ENCODE results near the gene JCAD. TPM values are rescaled to one million over a fixed set of nuclear protein-coding genes. Genes with fewer than 3 reads are reported as not detected.

Gene JCAD
- total and polyA plus RNA-seq, 12 donors = 10.5 to 53.5 (median 22.2) TPM

GRCh38 chr10:30032125-30032524 is 27.3 kb downstream of the JCAD start:
- no peak for DNase-seq
- peaks cover 17 to 18% of the 10 kb centered on the region in 2 donors for H3K4me1 ChIP-seq (replicated peaks in 1 of 2)
- TF ChIP-seq CTCF (IDR thresholded peaks at IDR 0.05) = no peak
- no peak for TF ChIP-seq POLR2A (IDR thresholded peaks at IDR 0.05)
- H3K9me3 ChIP-seq (replicated peaks in 1 of 3) = no peaks in the 10 kb centered on the region
- H3K27me3 ChIP-seq = no peaks in the 10 kb centered on the region
- WGBS, 4 donors = 93 to 100% (median 96%) methylated on average over 1 of the region's 1 CpG
- H3K36me3 ChIP-seq (replicated peaks in 1 of 2) = no peaks in the 10 kb centered on the region
- intact Hi-C loops (cut with DNase I) = no loop called here
- H3K27ac ChIP-seq = no peak overlapping the region
- no peak overlapping the region for H3K4me3 ChIP-seq

- H3K9me3 ChIP-seq (replicated peaks in 1 of 3) = no peaks in the 10 kb centered on the region
- intact Hi-C loops (cut with DNase I) = no loop called here
- H3K27me3 ChIP-seq = no peaks in the 10 kb centered on the region
- peaks cover 14 to 30% of the 10 kb centered on the region in 2 donors for H3K4me1 ChIP-seq (replicated peaks in 1 of 2)
- H3K36me3 ChIP-seq (replicated peaks in 1 of 2) = no peaks in the 10 kb centered on the region
- WGBS, 4 donors = 32 to 55% (median 46%) methylated on average over 5 to 7 of the region's 7 CpGs
- DNase-seq = peak in 5 of 7 donors; percentile 30 to 59 (median 41)
- H3K4me3 ChIP-seq = no peak overlapping the region
- H3K27ac ChIP-seq = peak overlapping the region in 1 of 5 donors; percentile 85
- TF ChIP-seq POLR2A (IDR thresholded peaks at IDR 0.05) = no peak
- TF ChIP-seq CTCF (IDR thresholded peaks at IDR 0.05) = no peak
Observed at GRCh38 chr10:30029872-30030256, 29.5 kb downstream of the JCAD start.

GRCh38 chr10:30029164-30029871 is 30.1 kb downstream of the JCAD start:
- peaks cover 14 to 30% of the 10 kb centered on the region in 2 donors for H3K4me1 ChIP-seq (replicated peaks in 1 of 2)
- peak in 1 of 7 donors; percentile 14 for DNase-seq
- intact Hi-C loops (cut with DNase I) = no loop called here
- H3K4me3 ChIP-seq = no peak overlapping the region
- peak overlapping the region in 2 of 5 donors; percentile 59 to 85 for H3K27ac ChIP-seq
- 73 to 92% (median 90%) methylated on average over 16 to 19 of the region's 19 CpGs for WGBS, 4 donors
- no peaks in the 10 kb centered on the region for H3K27me3 ChIP-seq
- H3K9me3 ChIP-seq (replicated peaks in 1 of 3) = no peaks in the 10 kb centered on the region
- no peaks in the 10 kb centered on the region for H3K36me3 ChIP-seq (replicated peaks in 1 of 2)
- TF ChIP-seq POLR2A (IDR thresholded peaks at IDR 0.05) (no peak), CTCF (IDR thresholded peaks at IDR 0.05) (no peak)

- Histone ChIP-seq H3K27me3 (no peaks in the 10 kb centered on the region), H3K9me3 (replicated peaks in 1 of 3) (no peaks in the 10 kb centered on the region), H3K27ac (peak overlapping the region in 3 of 5 donors; percentile 32 to 85 (median 59)), H3K36me3 (replicated peaks in 1 of 2) (no peaks in the 10 kb centered on the region), H3K4me3 (no peak overlapping the region), H3K4me1 (replicated peaks in 1 of 2) (peaks cover 14 to 30% of the 10 kb centered on the region in 2 donors)
- TF ChIP-seq POLR2A (IDR thresholded peaks at IDR 0.05) (no peak), CTCF (IDR thresholded peaks at IDR 0.05) (no peak)
- intact Hi-C loops (cut with DNase I) = no loop called here
- WGBS, 4 donors = 51 to 72% (median 63%) methylated on average over 10 to 12 of the region's 12 CpGs
- no peak for DNase-seq
Observed at GRCh38 chr10:30028738-30029030, 30.7 kb downstream of the JCAD start.

All from adrenal gland (tissue), 12 donors.